ENCODE measurements around the gene CEMIP2.

The CEMIP2 gene

DNA sequence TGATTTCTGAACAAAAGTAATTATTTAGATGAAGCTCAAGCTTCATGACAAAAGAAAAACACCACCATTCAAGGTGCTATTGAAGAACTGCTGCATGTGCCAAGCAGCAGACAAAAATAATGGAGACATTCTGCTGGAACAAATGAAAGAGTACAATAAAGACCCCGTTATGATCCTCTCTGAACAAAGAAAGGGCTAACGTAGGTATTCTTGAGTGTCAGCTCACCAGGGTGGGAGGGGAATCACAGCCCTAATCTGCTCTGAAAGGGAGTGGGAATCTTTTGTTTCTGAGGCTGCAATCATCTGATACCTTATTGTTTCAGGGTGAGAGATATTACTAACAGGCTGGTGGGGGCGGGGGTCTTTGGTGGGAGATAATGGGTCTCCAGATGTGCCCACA is 15.4 kb downstream of the CEMIP2 start:
- Histone ChIP-seq H3K9ac (ENCODE audit: low read length) (no peak overlapping the region), H3K36me3 (ENCODE audit: low read length) (no peaks in the 10 kb centered on the region), H3K79me2 (ENCODE audit: insufficient read depth, low read length) (no peaks in the 10 kb centered on the region), H3K4me3 (ENCODE audit: insufficient read depth, low read length, poor library complexity, severe bottlenecking) (no peak overlapping the region), H3K4me2 (ENCODE audit: low read depth, low read length, poor library complexity, severe bottlenecking) (no peak overlapping the region), H3K9me3 (ENCODE audit: insufficient read depth, low read length) (no peaks in the 10 kb centered on the region), H3F3A (ENCODE audit: insufficient read depth) (no peaks in the 10 kb centered on the region), H3K27ac (ENCODE audit: low read depth, low read length) (no peak overlapping the region), H4K20me1 (ENCODE audit: low read depth, low read length) (peaks cover 4% of the 10 kb centered on the region; the same call in 1 of the 2 replicates), H2AFZ (ENCODE audit: low read depth, low read length, severe bottlenecking) (no peak overlapping the region), H3K27me3 (ENCODE audit: low read length) (no peaks in the 10 kb centered on the region), H3K9me2 (replicated peaks; ENCODE audit: insufficient read depth, low read length) (no peaks in the 10 kb centered on the region)
- TF ChIP-seq CTCF (IDR thresholded peaks at IDR 0.05; ENCODE audit: insufficient read depth, low read length, poor library complexity, severe bottlenecking) (no peak), EZH2phosphoT487 (conservative IDR thresholded peaks at IDR 0.05; ENCODE audit: low read length) (no peak)

- TF ChIP-seq CTCF (IDR thresholded peaks at IDR 0.05; ENCODE audit: insufficient read depth, low read length, poor library complexity, severe bottlenecking) (no peak), EZH2phosphoT487 (conservative IDR thresholded peaks at IDR 0.05; ENCODE audit: low read length) (no peak)
- no peak overlapping the region for H3K9ac ChIP-seq (ENCODE audit: low read length)
- no peaks in the 10 kb centered on the region for H3K79me2 ChIP-seq (ENCODE audit: insufficient read depth, low read length)
- peaks cover 4% of the 10 kb centered on the region; the same call in 1 of the 2 replicates for H4K20me1 ChIP-seq (ENCODE audit: low read depth, low read length)
- H3K27me3 ChIP-seq (ENCODE audit: low read length), result no peaks in the 10 kb centered on the region
- H2AFZ ChIP-seq (ENCODE audit: low read depth, low read length, severe bottlenecking), result no peak overlapping the region
- H3K27ac ChIP-seq (ENCODE audit: low read depth, low read length), result no peak overlapping the region
- H3K4me3 ChIP-seq (ENCODE audit: insufficient read depth, low read length, poor library complexity, severe bottlenecking), result no peak overlapping the region
- H3K36me3 ChIP-seq (ENCODE audit: low read length), result no peaks in the 10 kb centered on the region
- H3K9me2 ChIP-seq (replicated peaks; ENCODE audit: insufficient read depth, low read length), result no peaks in the 10 kb centered on the region
- H3F3A ChIP-seq (ENCODE audit: insufficient read depth), result no peaks in the 10 kb centered on the region
- no peak overlapping the region for H3K4me2 ChIP-seq (ENCODE audit: low read depth, low read length, poor library complexity, severe bottlenecking)
- no peaks in the 10 kb centered on the region for H3K9me3 ChIP-seq (ENCODE audit: insufficient read depth, low read length)
These were observed 16.0 kb downstream of the CEMIP2 start for GRCh38 chr9:71752352-71752751.

DNA sequence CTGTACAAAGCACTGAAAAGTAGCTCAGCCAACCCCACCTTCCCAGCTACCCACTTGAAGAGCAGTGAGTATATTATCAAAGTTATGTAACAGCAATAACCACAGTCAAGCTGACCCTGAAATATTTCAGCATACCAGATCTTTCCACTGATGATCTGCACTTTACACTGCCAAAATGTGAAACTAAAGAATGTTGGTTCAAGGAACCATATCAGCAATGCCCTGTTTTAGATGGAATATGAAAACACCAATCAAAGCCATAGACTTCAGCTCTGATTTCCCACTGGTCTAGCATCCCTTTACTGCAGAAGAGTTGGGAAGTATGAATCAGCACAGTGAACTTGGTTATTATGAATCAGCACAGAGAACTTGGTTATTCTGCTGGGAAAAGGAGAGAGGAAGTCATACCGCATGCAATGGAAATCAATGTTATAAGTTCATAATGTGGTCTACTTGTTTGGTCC is 20.0 kb downstream of the CEMIP2 start:
- TF ChIP-seq EZH2phosphoT487 (conservative IDR thresholded peaks at IDR 0.05; ENCODE audit: low read length) (no peak), CTCF (IDR thresholded peaks at IDR 0.05; ENCODE audit: insufficient read depth, low read length, poor library complexity, severe bottlenecking) (no peak)
- Histone ChIP-seq H3K79me2 (ENCODE audit: insufficient read depth, low read length) (no peaks in the 10 kb centered on the region), H3K27ac (ENCODE audit: low read depth, low read length) (no peak overlapping the region), H3K4me3 (ENCODE audit: insufficient read depth, low read length, poor library complexity, severe bottlenecking) (no peak overlapping the region), H3K9ac (ENCODE audit: low read length) (no peak overlapping the region), H3K36me3 (ENCODE audit: low read length) (no peaks in the 10 kb centered on the region), H3K27me3 (ENCODE audit: low read length) (no peaks in the 10 kb centered on the region), H2AFZ (ENCODE audit: low read depth, low read length, severe bottlenecking) (no peak overlapping the region), H3K4me2 (ENCODE audit: low read depth, low read length, poor library complexity, severe bottlenecking) (no peak overlapping the region), H3K9me3 (ENCODE audit: insufficient read depth, low read length) (no peaks in the 10 kb centered on the region), H3F3A (ENCODE audit: insufficient read depth) (no peaks in the 10 kb centered on the region), H3K9me2 (replicated peaks; ENCODE audit: insufficient read depth, low read length) (no peaks in the 10 kb centered on the region), H4K20me1 (ENCODE audit: low read depth, low read length) (no peaks in the 10 kb centered on the region)

All from SU-DHL-6 (cell line).